ENCODE measurements around the gene PLA2G12A.
"Not testable (repeated sequence)": the region's sequence is repeated elsewhere in the genome, so short reads cannot be mapped to it uniquely, and the experiment has no call there.

PLA2G12A gene

DNA sequence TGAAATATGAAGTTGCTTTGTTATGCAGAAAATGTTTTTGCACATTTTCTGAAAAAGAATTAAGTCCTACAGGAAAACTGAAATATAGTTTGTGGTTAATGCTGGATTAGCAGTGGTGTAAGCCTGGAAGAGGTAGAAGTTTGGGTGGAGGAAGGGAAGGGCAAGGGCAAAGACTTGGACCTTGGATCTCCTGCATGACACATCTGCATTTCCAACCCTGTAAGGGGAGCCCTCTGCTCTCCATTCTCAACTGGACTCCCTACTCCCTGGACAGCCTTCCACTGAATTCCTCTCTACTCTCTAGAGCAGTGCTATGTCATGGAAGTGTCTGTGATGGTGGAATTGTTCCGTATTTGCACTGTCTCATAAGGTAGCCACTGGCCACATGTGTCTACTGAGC is 31.2 kb downstream of the PLA2G12A start:
- no peaks in the 10 kb centered on the region for H3K9me3 ChIP-seq (replicated peaks; ENCODE audit: low read length)
- no peak overlapping the region for H3K9ac ChIP-seq (ENCODE audit: low read depth, low read length)
- no peak overlapping the region for H3K4me3 ChIP-seq (ENCODE audit: low read length)
- H3K4me1 ChIP-seq (ENCODE audit: control insufficient read depth, insufficient read depth, low read length), result peaks cover 7% of the 10 kb centered on the region
- H3K27me3 ChIP-seq (ENCODE audit: control insufficient read depth, insufficient read depth, low read length), result no peaks in the 10 kb centered on the region
- no peak overlapping the region for H3K4me2 ChIP-seq (ENCODE audit: low read length)
- H3K36me3 ChIP-seq (ENCODE audit: insufficient read depth, low read length), result peaks cover 16% of the 10 kb centered on the region

DNA sequence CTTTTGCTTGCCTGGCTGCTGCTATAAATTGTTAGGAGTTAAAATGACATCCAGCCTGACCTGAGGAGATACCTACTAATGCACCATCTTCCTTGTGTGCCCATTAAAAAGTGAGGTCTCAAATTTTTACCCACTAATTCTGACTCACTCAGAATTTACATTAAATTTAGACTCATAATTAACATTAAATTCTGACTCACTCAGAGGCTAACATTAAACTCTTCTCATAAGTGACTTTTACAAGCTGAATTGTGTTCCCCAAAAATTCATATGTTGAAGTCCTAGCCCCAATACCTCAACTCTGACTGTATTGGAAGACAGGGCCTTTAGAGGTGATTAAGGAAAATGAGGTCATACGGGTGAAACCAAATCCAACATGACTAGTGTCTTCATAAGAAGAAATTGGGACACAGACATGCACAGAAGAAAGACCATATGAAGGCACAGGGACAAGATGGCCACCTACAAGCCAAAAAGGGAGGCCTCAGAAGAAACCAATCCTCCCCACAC is 38.4 kb downstream of the PLA2G12A start:
- H3K36me3 ChIP-seq (ENCODE audit: insufficient read depth, low read length), result peaks cover 23% of the 10 kb centered on the region
- H3K4me3 ChIP-seq (ENCODE audit: low read length), result no peak overlapping the region
- no peaks in the 10 kb centered on the region for H3K27me3 ChIP-seq (ENCODE audit: control insufficient read depth, insufficient read depth, low read length)
- no peaks in the 10 kb centered on the region for H3K9me3 ChIP-seq (replicated peaks; ENCODE audit: low read length)
- H3K9ac ChIP-seq (ENCODE audit: low read depth, low read length), result no peak overlapping the region
- no peaks in the 10 kb centered on the region for H3K4me1 ChIP-seq (ENCODE audit: control insufficient read depth, insufficient read depth, low read length)
- no peak overlapping the region for H3K4me2 ChIP-seq (ENCODE audit: low read length)

DNA sequence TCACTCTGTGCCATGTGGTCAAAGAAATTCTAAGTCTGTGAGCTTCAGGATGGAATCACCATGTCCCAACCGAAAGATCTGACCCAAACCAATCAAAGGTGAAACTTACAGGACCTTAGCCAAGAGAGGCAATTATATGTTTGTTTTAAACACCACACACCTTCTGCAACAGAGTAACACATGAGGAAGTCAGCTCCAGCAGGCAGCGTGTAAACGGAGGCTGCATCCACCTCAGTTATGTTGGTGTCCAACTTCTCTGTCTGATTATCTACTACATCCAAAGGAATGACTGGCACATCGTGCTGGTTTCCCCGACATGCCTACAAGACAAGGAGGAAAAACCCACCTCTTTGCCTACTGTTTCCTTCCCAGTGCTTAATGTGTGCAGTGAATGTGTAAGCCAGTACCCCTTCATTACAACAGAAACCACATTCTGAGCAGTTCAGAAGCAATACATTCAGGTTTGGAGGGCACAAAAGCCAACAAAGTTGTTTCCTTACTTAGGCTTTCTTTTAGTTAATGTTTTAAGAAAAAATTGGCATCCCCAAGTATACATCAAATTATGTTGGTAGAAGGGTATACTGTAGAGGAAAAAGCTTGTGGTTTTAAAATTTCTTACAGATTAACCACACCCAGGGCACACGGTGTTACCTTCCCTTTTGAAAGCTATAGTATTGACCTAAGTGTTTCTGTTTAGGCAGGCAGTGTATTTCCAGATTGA is 39.0 kb downstream of the PLA2G12A start:
- H3K27me3 ChIP-seq (ENCODE audit: control insufficient read depth, insufficient read depth, low read length), result no peaks in the 10 kb centered on the region
- no peak overlapping the region for H3K9ac ChIP-seq (ENCODE audit: low read depth, low read length)
- H3K4me1 ChIP-seq (ENCODE audit: control insufficient read depth, insufficient read depth, low read length), result no peaks in the 10 kb centered on the region
- H3K9me3 ChIP-seq (replicated peaks; ENCODE audit: low read length), result no peaks in the 10 kb centered on the region
- H3K4me3 ChIP-seq (ENCODE audit: low read length), result no peak overlapping the region
- peaks cover 23% of the 10 kb centered on the region for H3K36me3 ChIP-seq (ENCODE audit: insufficient read depth, low read length)
- no peak overlapping the region for H3K4me2 ChIP-seq (ENCODE audit: low read length)

GRCh38 chr4:109684727-109685126 is 45.1 kb downstream of the PLA2G12A start:
- no peak overlapping the region for H3K9ac ChIP-seq (ENCODE audit: low read depth, low read length)
- no peaks in the 10 kb centered on the region for H3K4me1 ChIP-seq (ENCODE audit: control insufficient read depth, insufficient read depth, low read length)
- H3K4me2 ChIP-seq (ENCODE audit: low read length), result no peak overlapping the region
- no peaks in the 10 kb centered on the region for H3K27me3 ChIP-seq (ENCODE audit: control insufficient read depth, insufficient read depth, low read length)
- peaks cover 4% of the 10 kb centered on the region for H3K36me3 ChIP-seq (ENCODE audit: insufficient read depth, low read length)
- H3K9me3 ChIP-seq (replicated peaks; ENCODE audit: low read length), result no peaks in the 10 kb centered on the region
- H3K4me3 ChIP-seq (ENCODE audit: low read length), result no peak overlapping the region

DNA sequence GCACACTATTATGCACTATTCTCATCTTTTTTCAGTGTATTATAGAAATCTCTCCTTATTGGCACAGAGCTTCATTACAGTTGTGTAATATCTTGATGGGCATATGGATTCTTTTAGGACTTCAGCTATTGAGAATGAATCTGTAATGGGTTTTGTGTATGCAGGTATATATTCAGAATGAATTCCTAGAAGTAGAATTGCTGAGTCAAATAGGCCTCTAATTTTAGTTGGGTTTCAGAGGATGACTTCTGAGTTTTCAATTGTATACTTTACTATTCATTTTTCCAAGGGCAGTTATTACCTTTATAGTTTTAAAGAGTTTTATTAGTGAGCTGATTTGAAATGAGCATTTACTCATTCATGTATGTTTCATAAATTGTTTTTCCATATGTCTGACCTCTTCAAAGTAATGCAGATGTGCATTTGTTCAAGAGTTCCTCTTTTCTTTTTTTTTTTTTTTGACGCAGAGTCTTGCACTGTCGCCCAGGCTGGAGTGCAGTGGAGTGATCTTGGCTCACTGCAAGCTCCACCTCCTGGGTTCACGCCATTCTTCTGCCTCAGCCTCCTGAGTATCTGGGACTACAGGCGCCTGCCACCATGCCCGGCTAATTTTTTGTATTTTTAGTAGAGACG is 46.1 kb downstream of the PLA2G12A start:
- Histone ChIP-seq H3K4me3 (ENCODE audit: low read length) (no peak overlapping the region), H3K9ac (ENCODE audit: low read depth, low read length) (no peak overlapping the region), H3K4me2 (ENCODE audit: low read length) (no peak overlapping the region), H3K9me3 (replicated peaks; ENCODE audit: low read length) (no peaks in the 10 kb centered on the region), H3K27me3 (ENCODE audit: control insufficient read depth, insufficient read depth, low read length) (no peaks in the 10 kb centered on the region), H3K4me1 (ENCODE audit: control insufficient read depth, insufficient read depth, low read length) (no peaks in the 10 kb centered on the region), H3K36me3 (ENCODE audit: insufficient read depth, low read length) (peaks cover 4% of the 10 kb centered on the region)

DNA sequence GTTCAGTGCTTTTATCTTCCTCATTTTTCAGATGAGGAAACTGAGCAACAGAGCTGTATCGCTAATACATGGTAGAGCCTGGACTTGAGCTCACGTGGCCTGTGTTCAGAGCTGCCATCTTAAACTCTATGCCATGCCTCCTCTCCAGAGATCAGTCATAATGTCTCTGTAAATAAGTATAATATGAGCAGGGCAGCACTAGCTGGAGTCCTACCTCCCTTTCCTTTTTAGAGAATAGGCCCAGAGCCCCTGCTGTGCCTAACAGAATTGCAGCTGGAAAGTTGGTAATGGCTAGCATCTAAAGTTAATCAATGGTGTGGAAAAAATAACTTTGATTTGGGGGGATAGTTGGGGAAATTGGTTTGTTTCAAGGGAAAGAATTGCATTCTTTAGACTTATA is 47.0 kb downstream of the PLA2G12A start:
- peaks cover 4% of the 10 kb centered on the region for H3K36me3 ChIP-seq (ENCODE audit: insufficient read depth, low read length)
- no peak overlapping the region for H3K9ac ChIP-seq (ENCODE audit: low read depth, low read length)
- no peak overlapping the region for H3K4me2 ChIP-seq (ENCODE audit: low read length)
- H3K4me3 ChIP-seq (ENCODE audit: low read length), result no peak overlapping the region
- H3K4me1 ChIP-seq (ENCODE audit: control insufficient read depth, insufficient read depth, low read length), result no peaks in the 10 kb centered on the region
- H3K9me3 ChIP-seq (replicated peaks; ENCODE audit: low read length), result no peaks in the 10 kb centered on the region
- no peaks in the 10 kb centered on the region for H3K27me3 ChIP-seq (ENCODE audit: control insufficient read depth, insufficient read depth, low read length)

GRCh38 chr4:109678925-109679324 is 50.9 kb downstream of the PLA2G12A start:
- H3K4me1 ChIP-seq (ENCODE audit: control insufficient read depth, insufficient read depth, low read length); H3K9ac ChIP-seq (ENCODE audit: low read depth, low read length); H3K27me3 ChIP-seq (ENCODE audit: control insufficient read depth, insufficient read depth, low read length); H3K4me2 ChIP-seq (ENCODE audit: low read length); H3K36me3 ChIP-seq (ENCODE audit: insufficient read depth, low read length); H3K9me3 ChIP-seq (replicated peaks; ENCODE audit: low read length); H3K4me3 ChIP-seq (ENCODE audit: low read length): not testable (repeated sequence)

DNA sequence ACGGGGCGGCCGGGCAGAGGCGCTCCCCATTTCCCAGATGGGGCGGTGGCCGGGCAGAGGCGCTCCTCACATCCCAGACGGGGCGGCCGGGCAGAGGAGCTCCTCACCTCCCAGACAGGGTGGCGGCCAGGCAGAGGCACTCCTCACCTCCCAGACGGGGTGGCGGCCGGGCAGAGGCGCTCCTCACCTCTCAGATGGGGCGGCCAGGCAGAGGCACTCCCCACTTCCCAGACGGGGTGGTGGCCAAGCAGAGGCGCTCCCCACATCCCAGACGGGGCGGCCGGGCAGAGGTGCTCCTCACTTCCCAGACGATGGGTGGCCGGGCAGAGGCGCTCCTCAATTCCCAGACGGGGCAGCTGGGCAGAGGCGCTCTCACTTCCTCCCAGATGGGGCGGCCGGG is 51.4 kb downstream of the PLA2G12A start:
- not testable (repeated sequence) for H3K4me3 ChIP-seq (ENCODE audit: low read length); H3K4me2 ChIP-seq (ENCODE audit: low read length); H3K36me3 ChIP-seq (ENCODE audit: insufficient read depth, low read length); H3K9ac ChIP-seq (ENCODE audit: low read depth, low read length); H3K9me3 ChIP-seq (replicated peaks; ENCODE audit: low read length); H3K27me3 ChIP-seq (ENCODE audit: control insufficient read depth, insufficient read depth, low read length); H3K4me1 ChIP-seq (ENCODE audit: control insufficient read depth, insufficient read depth, low read length)

DNA sequence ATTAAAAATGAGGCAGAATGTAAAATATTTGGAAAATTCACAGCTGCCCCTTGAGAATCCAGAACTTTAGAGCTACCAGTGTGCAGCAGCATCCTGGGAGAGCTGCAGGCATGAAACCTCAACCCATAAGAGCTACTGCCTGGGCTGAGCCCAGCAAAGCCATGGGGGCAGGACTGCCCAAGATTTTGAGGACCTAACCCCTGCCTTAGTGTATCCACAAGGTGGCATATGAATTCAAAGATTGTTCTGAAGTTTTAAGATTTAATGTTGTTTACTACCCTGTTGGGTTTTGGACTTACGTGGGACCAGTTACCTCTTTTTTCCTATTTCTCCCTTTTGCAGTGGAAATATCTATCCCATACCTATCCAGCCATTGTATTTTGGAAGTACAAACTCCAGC is 53.0 kb downstream of the PLA2G12A start:
- H3K4me3 ChIP-seq (ENCODE audit: low read length), result no peak overlapping the region
- no peaks in the 10 kb centered on the region for H3K4me1 ChIP-seq (ENCODE audit: control insufficient read depth, insufficient read depth, low read length)
- H3K36me3 ChIP-seq (ENCODE audit: insufficient read depth, low read length), result no peaks in the 10 kb centered on the region
- H3K9ac ChIP-seq (ENCODE audit: low read depth, low read length), result no peak overlapping the region
- H3K4me2 ChIP-seq (ENCODE audit: low read length), result no peak overlapping the region
- H3K9me3 ChIP-seq (replicated peaks; ENCODE audit: low read length), result no peaks in the 10 kb centered on the region
- H3K27me3 ChIP-seq (ENCODE audit: control insufficient read depth, insufficient read depth, low read length), result no peaks in the 10 kb centered on the region

GRCh38 chr4:109675843-109676242 is 54.0 kb downstream of the PLA2G12A start:
- no peak overlapping the region for H3K9ac ChIP-seq (ENCODE audit: low read depth, low read length)
- H3K36me3 ChIP-seq (ENCODE audit: insufficient read depth, low read length), result no peaks in the 10 kb centered on the region
- no peaks in the 10 kb centered on the region for H3K4me1 ChIP-seq (ENCODE audit: control insufficient read depth, insufficient read depth, low read length)
- H3K4me3 ChIP-seq (ENCODE audit: low read length), result no peak overlapping the region
- H3K4me2 ChIP-seq (ENCODE audit: low read length), result no peak overlapping the region
- no peaks in the 10 kb centered on the region for H3K27me3 ChIP-seq (ENCODE audit: control insufficient read depth, insufficient read depth, low read length)
- no peaks in the 10 kb centered on the region for H3K9me3 ChIP-seq (replicated peaks; ENCODE audit: low read length)

GRCh38 chr4:109675181-109675580 is 54.7 kb downstream of the PLA2G12A start:
- Histone ChIP-seq H3K4me1 (ENCODE audit: control insufficient read depth, insufficient read depth, low read length) (no peaks in the 10 kb centered on the region), H3K36me3 (ENCODE audit: insufficient read depth, low read length) (no peaks in the 10 kb centered on the region), H3K9me3 (replicated peaks; ENCODE audit: low read length) (no peaks in the 10 kb centered on the region), H3K4me3 (ENCODE audit: low read length) (no peak overlapping the region), H3K4me2 (ENCODE audit: low read length) (no peak overlapping the region), H3K9ac (ENCODE audit: low read depth, low read length) (no peak overlapping the region), H3K27me3 (ENCODE audit: control insufficient read depth, insufficient read depth, low read length) (no peaks in the 10 kb centered on the region)

- Histone ChIP-seq H3K9ac (ENCODE audit: low read depth, low read length) (no peak overlapping the region), H3K4me3 (ENCODE audit: low read length) (no peak overlapping the region), H3K9me3 (replicated peaks; ENCODE audit: low read length) (no peaks in the 10 kb centered on the region)
Measured at GRCh38 chr4:109673303-109673702, 56.6 kb downstream of the PLA2G12A start.

More at GRCh38 chr4:109673303-109673702, 56.6 kb downstream of the PLA2G12A start:
- no peaks in the 10 kb centered on the region for H3K36me3 ChIP-seq (ENCODE audit: insufficient read depth, low read length)
- H3K4me2 ChIP-seq (ENCODE audit: low read length), result no peak overlapping the region
- no peaks in the 10 kb centered on the region for H3K27me3 ChIP-seq (ENCODE audit: control insufficient read depth, insufficient read depth, low read length)
- H3K4me1 ChIP-seq (ENCODE audit: control insufficient read depth, insufficient read depth, low read length), result no peaks in the 10 kb centered on the region

All from skeletal muscle satellite cell (primary cell).